ENCODE results near the gene GPATCH8. TPM values are rescaled to one million over a fixed set of nuclear protein-coding genes. Genes with fewer than 3 reads are reported as not detected.

Gene GPATCH8
- total and polyA plus RNA-seq, 2 of the 8 experiments (the other 6 are each of a cell fraction or from before 2014, with no cell fraction given) = 20.5 to 58.1 TPM

DNA sequence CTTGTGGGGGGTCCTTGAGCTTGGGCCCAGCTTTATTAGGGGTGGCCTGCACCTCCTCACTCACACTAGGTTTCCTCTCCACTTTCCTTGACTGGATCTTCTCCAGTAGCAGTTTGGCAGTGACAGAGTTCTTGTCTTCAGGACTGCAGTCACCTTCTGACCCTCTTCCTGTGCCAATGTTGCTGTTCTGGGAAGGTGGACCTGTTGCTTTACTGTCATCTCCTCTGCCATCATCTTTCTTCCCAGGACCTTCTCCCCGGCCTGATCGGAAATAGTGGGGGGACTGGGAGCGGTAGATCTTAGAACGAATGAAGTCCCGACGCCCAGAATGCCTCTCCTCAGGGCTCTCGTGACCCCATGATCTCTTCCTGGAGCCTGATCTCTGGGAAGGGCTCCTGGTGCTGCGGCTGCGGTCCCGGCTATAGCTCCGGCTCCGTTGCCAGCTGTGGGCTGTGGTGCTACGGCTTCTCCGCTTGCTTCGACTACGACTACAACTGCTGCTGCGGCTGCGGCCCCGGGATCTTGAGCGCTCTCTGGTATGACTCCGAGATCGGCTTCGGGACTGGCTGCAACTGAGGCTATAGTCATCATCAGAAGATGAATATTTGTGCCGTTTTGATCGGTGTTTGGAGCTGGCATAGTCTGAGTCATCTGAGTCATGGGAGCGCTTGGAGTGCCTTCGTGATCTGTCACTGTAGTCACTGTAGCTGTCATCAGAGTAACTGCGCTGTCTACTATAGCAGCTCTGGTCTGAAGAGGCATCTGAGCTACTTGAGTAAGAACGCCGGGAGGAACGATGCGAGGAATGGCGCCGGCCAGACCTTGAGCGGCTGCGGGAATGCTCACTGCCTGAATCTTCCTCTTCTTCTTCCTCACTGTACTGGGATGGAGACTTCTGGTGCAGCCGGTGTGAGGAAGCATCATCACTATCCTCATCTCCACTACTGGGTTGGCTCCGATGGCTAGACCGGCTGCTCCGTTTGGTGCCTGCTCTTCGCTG, 104.2 kb downstream of the GPATCH8 start (continued):
- TF ChIP-seq, protein P1, sequence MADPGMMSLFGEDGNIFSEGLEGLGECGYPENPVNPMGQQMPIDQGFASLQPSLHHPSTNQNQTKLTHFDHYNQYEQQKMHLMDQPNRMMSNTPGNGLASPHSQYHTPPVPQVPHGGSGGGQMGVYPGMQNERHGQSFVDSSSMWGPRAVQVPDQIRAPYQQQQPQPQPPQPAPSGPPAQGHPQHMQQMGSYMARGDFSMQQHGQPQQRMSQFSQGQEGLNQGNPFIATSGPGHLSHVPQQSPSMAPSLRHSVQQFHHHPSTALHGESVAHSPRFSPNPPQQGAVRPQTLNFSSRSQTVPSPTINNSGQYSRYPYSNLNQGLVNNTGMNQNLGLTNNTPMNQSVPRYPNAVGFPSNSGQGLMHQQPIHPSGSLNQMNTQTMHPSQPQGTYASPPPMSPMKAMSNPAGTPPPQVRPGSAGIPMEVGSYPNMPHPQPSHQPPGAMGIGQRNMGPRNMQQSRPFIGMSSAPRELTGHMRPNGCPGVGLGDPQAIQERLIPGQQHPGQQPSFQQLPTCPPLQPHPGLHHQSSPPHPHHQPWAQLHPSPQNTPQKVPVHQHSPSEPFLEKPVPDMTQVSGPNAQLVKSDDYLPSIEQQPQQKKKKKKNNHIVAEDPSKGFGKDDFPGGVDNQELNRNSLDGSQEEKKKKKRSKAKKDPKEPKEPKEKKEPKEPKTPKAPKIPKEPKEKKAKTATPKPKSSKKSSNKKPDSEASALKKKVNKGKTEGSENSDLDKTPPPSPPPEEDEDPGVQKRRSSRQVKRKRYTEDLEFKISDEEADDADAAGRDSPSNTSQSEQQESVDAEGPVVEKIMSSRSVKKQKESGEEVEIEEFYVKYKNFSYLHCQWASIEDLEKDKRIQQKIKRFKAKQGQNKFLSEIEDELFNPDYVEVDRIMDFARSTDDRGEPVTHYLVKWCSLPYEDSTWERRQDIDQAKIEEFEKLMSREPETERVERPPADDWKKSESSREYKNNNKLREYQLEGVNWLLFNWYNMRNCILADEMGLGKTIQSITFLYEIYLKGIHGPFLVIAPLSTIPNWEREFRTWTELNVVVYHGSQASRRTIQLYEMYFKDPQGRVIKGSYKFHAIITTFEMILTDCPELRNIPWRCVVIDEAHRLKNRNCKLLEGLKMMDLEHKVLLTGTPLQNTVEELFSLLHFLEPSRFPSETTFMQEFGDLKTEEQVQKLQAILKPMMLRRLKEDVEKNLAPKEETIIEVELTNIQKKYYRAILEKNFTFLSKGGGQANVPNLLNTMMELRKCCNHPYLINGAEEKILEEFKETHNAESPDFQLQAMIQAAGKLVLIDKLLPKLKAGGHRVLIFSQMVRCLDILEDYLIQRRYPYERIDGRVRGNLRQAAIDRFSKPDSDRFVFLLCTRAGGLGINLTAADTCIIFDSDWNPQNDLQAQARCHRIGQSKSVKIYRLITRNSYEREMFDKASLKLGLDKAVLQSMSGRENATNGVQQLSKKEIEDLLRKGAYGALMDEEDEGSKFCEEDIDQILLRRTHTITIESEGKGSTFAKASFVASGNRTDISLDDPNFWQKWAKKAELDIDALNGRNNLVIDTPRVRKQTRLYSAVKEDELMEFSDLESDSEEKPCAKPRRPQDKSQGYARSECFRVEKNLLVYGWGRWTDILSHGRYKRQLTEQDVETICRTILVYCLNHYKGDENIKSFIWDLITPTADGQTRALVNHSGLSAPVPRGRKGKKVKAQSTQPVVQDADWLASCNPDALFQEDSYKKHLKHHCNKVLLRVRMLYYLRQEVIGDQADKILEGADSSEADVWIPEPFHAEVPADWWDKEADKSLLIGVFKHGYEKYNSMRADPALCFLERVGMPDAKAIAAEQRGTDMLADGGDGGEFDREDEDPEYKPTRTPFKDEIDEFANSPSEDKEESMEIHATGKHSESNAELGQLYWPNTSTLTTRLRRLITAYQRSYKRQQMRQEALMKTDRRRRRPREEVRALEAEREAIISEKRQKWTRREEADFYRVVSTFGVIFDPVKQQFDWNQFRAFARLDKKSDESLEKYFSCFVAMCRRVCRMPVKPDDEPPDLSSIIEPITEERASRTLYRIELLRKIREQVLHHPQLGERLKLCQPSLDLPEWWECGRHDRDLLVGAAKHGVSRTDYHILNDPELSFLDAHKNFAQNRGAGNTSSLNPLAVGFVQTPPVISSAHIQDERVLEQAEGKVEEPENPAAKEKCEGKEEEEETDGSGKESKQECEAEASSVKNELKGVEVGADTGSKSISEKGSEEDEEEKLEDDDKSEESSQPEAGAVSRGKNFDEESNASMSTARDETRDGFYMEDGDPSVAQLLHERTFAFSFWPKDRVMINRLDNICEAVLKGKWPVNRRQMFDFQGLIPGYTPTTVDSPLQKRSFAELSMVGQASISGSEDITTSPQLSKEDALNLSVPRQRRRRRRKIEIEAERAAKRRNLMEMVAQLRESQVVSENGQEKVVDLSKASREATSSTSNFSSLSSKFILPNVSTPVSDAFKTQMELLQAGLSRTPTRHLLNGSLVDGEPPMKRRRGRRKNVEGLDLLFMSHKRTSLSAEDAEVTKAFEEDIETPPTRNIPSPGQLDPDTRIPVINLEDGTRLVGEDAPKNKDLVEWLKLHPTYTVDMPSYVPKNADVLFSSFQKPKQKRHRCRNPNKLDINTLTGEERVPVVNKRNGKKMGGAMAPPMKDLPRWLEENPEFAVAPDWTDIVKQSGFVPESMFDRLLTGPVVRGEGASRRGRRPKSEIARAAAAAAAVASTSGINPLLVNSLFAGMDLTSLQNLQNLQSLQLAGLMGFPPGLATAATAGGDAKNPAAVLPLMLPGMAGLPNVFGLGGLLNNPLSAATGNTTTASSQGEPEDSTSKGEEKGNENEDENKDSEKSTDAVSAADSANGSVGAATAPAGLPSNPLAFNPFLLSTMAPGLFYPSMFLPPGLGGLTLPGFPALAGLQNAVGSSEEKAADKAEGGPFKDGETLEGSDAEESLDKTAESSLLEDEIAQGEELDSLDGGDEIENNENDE (IDR thresholded peaks at IDR 0.05; ENCODE audit: insufficient replicate concordance, low read length) = no peak
- TF ChIP-seq ATF3 (IDR thresholded peaks at IDR 0.05; ENCODE audit: insufficient read depth, low read depth, low read length) (no peak), HDAC2 (IDR thresholded peaks at IDR 0.05; ENCODE audit: borderline replicate concordance in 1 of 2, low read depth in 2 of 2, low read length in 2 of 2) (no peak), TAF7 (optimal IDR thresholded peaks at IDR 0.05; ENCODE audit: borderline replicate concordance, low read depth, low read length) (no peak), SP2 (IDR thresholded peaks at IDR 0.05; ENCODE audit: low read length) (no peak), JUND (IDR thresholded peaks at IDR 0.05; ENCODE audit: low read length) (no peak)

Measured in H1 (cell line).